ENCODE data around the gene LURAP1L. TPM values are rescaled to one million over a fixed set of nuclear protein-coding genes. Genes with fewer than 3 reads are reported as not detected.

The LURAP1L gene
- total RNA-seq, 4 donors from 2014 or later, result 12.5 to 22.8 (median 14.3) TPM

- Histone ChIP-seq H3K27me3 (no peaks in the 10 kb centered on the region), H3K27ac (no peak overlapping the region), H3K4me3 (no peak overlapping the region), H3K36me3 (peaks cover 0 to 4% (median 0%) of the 10 kb centered on the region in 3 donors), H3K9me3 (no peaks in the 10 kb centered on the region), H3K4me1 (peaks cover 0 to 24% (median 10%) of the 10 kb centered on the region in 4 donors)
- no peak for DNase-seq (ENCODE audit: low spot score in 2 of 2)
- TF ChIP-seq EP300 (IDR thresholded peaks at IDR 0.05), result no peak
- WGBS, 2 donors, result 65 to 81% methylated on average over 2 of the region's 2 CpGs
These were observed 47.3 kb downstream of the LURAP1L start for GRCh38 chr9:12822111-12822510.

GRCh38 chr9:12826924-12827565, 52.2 kb downstream of the LURAP1L start:
- DNase-seq (ENCODE audit: low spot score in 2 of 2), result no peak
- Histone ChIP-seq H3K9me3 (no peaks in the 10 kb centered on the region), H3K27me3 (no peaks in the 10 kb centered on the region), H3K36me3 (peaks cover 0 to 4% (median 0%) of the 10 kb centered on the region in 3 donors), H3K4me3 (no peak overlapping the region), H3K27ac (no peak overlapping the region), H3K4me1 (no peaks in the 10 kb centered on the region)
- WGBS, 2 donors, result 64 to 73% methylated on average over 3 of the region's 3 CpGs
- TF ChIP-seq CTCF (IDR thresholded peaks at IDR 0.05) (no peak), POLR2A (IDR thresholded peaks at IDR 0.05) (no peak), EP300 (IDR thresholded peaks at IDR 0.05) (no peak)

GRCh38 chr9:12833701-12834100, 58.9 kb downstream of the LURAP1L start:
- WGBS, 2 donors, result 86 to 93% methylated on average over 1 of the region's 1 CpG
- Histone ChIP-seq H3K9me3 (peaks cover 0 to 22% (median 0%) of the 10 kb centered on the region in 4 donors), H3K4me1 (peaks cover 0 to 4% (median 0%) of the 10 kb centered on the region in 4 donors), H3K27me3 (no peaks in the 10 kb centered on the region), H3K36me3 (no peaks in the 10 kb centered on the region), H3K27ac (no peak overlapping the region), H3K4me3 (no peak overlapping the region)
- no peak for DNase-seq (ENCODE audit: low spot score in 2 of 2)
- TF ChIP-seq EP300 (IDR thresholded peaks at IDR 0.05) (no peak), CTCF (IDR thresholded peaks at IDR 0.05) (no peak), POLR2A (IDR thresholded peaks at IDR 0.05) (no peak)

- H3K4me3 ChIP-seq, result no peak overlapping the region
- H3K27me3 ChIP-seq, result no peaks in the 10 kb centered on the region
- H3K9me3 ChIP-seq, result peaks cover 0 to 22% (median 0%) of the 10 kb centered on the region in 4 donors
- peaks cover 0 to 6% (median 0%) of the 10 kb centered on the region in 4 donors for H3K4me1 ChIP-seq
- H3K36me3 ChIP-seq, result no peaks in the 10 kb centered on the region
- TF ChIP-seq CTCF (IDR thresholded peaks at IDR 0.05) (no peak), POLR2A (IDR thresholded peaks at IDR 0.05) (no peak), EP300 (IDR thresholded peaks at IDR 0.05) (no peak)
- DNase-seq (ENCODE audit: low spot score in 2 of 2), result no peak
- H3K27ac ChIP-seq, result no peak overlapping the region
These were observed 63.7 kb downstream of the LURAP1L start for GRCh38 chr9:12838546-12838945.

- no peak overlapping the region for H3K27ac ChIP-seq
- WGBS, 2 donors, result 79 to 83% methylated on average over 4 of the region's 4 CpGs
- no peaks in the 10 kb centered on the region for H3K9me3 ChIP-seq
- DNase-seq (ENCODE audit: low spot score in 2 of 2), result no peak
- H3K4me3 ChIP-seq, result no peak overlapping the region
- no peaks in the 10 kb centered on the region for H3K27me3 ChIP-seq
- no peaks in the 10 kb centered on the region for H3K36me3 ChIP-seq
- H3K4me1 ChIP-seq, result peaks cover 0 to 1% (median 0%) of the 10 kb centered on the region in 4 donors
- no peak for TF ChIP-seq POLR2A (IDR thresholded peaks at IDR 0.05)
- TF ChIP-seq CTCF (IDR thresholded peaks at IDR 0.05), result no peak
- TF ChIP-seq EP300 (IDR thresholded peaks at IDR 0.05), result no peak
These were observed 68.9 kb downstream of the LURAP1L start for GRCh38 chr9:12843735-12844134.

Measured in tibial nerve (tissue), 4 donors.